ENCODE data around the gene TENM4.

Gene TENM4

DNA sequence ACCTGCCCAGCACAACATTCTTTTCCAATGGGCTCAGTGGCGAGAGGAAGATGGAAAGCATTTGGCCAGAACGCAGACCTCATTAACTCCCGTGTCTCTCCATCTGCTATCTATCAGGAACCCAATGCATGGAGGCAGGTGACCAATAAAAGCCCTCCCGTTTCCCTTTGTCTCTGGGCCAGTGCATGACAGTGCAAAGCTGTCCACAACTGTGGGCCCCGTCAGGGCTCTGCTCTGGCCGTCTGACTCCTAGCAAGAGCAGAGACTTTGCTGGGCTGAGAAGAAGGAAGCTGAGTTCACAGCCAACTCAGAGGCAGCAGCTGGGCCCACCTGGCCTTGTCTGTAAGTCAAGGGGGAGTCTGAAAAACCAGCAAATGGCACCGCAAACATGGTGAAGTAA is 177.8 kb downstream of the TENM4 start:
- Mint-ChIP-seq H3K4me3 (no peak overlapping the region), H3K27ac (no peak overlapping the region), H3K9me3 (peaks cover 0 to 6% of the 10 kb centered on the region in 2 donors), H3K27me3 (no peaks in the 10 kb centered on the region), H3K4me1 (ENCODE audit: low read depth in 2 of 2) (no peaks in the 10 kb centered on the region), H3K36me3 (ENCODE audit: insufficient read depth) (no peaks in the 10 kb centered on the region)
- ATAC-seq (replicated peaks), result no peak
- no peak for DNase-seq

DNA sequence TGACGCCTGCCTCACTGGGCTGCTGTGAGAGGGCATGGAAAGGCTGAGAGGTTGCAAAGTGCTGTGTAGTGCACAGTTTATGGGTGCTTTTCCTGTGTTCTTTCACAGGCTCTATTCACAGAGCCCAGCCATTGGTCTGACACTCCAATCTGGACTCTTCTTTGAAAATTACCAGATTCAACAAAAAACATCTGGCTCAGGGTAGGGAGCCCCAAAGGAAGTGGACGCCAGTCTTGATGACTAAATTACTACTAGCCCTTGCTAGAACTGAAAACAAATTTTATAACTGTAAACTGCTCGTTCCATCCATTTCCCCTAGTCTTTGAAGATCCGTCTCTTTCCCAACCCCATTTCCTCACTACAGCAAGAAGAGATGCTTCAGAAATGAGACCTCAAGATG is 178.6 kb downstream of the TENM4 start:
- Mint-ChIP-seq H3K9me3 (peaks cover 0 to 6% of the 10 kb centered on the region in 2 donors), H3K36me3 (ENCODE audit: insufficient read depth) (no peaks in the 10 kb centered on the region), H3K27me3 (no peaks in the 10 kb centered on the region), H3K27ac (no peak overlapping the region), H3K4me3 (no peak overlapping the region), H3K4me1 (ENCODE audit: low read depth in 2 of 2) (no peaks in the 10 kb centered on the region)
- DNase-seq (no peak), ATAC-seq (replicated peaks) (no peak)

GRCh38 chr11:79261684-79262083 is 179.1 kb downstream of the TENM4 start:
- no peaks in the 10 kb centered on the region for H3K4me1 Mint-ChIP-seq (ENCODE audit: low read depth in 2 of 2)
- DNase-seq (no peak), ATAC-seq (replicated peaks) (no peak)
- H3K4me3 Mint-ChIP-seq, result no peak overlapping the region
- no peaks in the 10 kb centered on the region for H3K36me3 Mint-ChIP-seq (ENCODE audit: insufficient read depth)
- H3K27me3 Mint-ChIP-seq, result no peaks in the 10 kb centered on the region
- H3K27ac Mint-ChIP-seq, result no peak overlapping the region
- H3K9me3 Mint-ChIP-seq, result peaks cover 0 to 6% of the 10 kb centered on the region in 2 donors

GRCh38 chr11:79259800-79260199 is 181.0 kb downstream of the TENM4 start:
- Mint-ChIP-seq H3K27ac (no peak overlapping the region), H3K27me3 (no peaks in the 10 kb centered on the region), H3K4me3 (no peak overlapping the region), H3K9me3 (peaks cover 0 to 6% of the 10 kb centered on the region in 2 donors), H3K4me1 (ENCODE audit: low read depth in 2 of 2) (no peaks in the 10 kb centered on the region), H3K36me3 (ENCODE audit: insufficient read depth) (no peaks in the 10 kb centered on the region)
- ATAC-seq (replicated peaks), result no peak
- DNase-seq, result no peak

- Mint-ChIP-seq H3K4me1 (ENCODE audit: low read depth in 2 of 2) (no peaks in the 10 kb centered on the region), H3K36me3 (ENCODE audit: insufficient read depth) (no peaks in the 10 kb centered on the region), H3K27ac (no peak overlapping the region), H3K27me3 (no peaks in the 10 kb centered on the region), H3K9me3 (peaks cover 0 to 6% of the 10 kb centered on the region in 2 donors), H3K4me3 (no peak overlapping the region)
- ATAC-seq (replicated peaks), result no peak
- DNase-seq, result no peak
Observed at GRCh38 chr11:79258576-79258975, 182.3 kb downstream of the TENM4 start.

DNA sequence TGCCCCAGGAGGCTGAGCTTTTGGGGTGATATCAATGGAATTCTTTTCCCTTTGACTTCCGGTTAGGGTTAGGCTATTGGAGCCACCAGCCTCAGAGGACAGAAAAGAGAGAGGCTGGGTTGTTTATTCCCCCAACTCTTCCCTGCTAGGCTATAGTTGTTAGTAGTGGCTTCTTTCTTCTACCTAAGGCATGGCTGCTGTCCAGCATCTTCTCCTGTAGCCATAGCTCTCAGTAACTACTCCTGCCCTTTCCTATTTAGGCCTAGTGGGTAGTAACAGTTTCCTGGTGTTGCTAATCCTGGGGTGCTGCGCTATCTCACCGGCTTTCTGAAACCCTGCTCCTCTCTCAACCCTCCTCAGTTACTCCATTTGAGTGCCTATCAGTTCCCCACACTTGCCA is 184.9 kb downstream of the TENM4 start:
- DNase-seq (no peak), ATAC-seq (replicated peaks) (no peak)
- H3K36me3 Mint-ChIP-seq (ENCODE audit: insufficient read depth), result no peaks in the 10 kb centered on the region
- no peaks in the 10 kb centered on the region for H3K27me3 Mint-ChIP-seq
- H3K9me3 Mint-ChIP-seq, result peaks cover 0 to 6% of the 10 kb centered on the region in 2 donors
- no peak overlapping the region for H3K27ac Mint-ChIP-seq
- H3K4me3 Mint-ChIP-seq, result no peak overlapping the region
- no peaks in the 10 kb centered on the region for H3K4me1 Mint-ChIP-seq (ENCODE audit: low read depth in 2 of 2)

GRCh38 chr11:79253280-79253679 is 187.6 kb downstream of the TENM4 start:
- Mint-ChIP-seq H3K27me3 (no peaks in the 10 kb centered on the region), H3K36me3 (ENCODE audit: insufficient read depth) (no peaks in the 10 kb centered on the region), H3K27ac (no peak overlapping the region), H3K9me3 (no peaks in the 10 kb centered on the region), H3K4me1 (ENCODE audit: low read depth in 2 of 2) (no peaks in the 10 kb centered on the region), H3K4me3 (no peak overlapping the region)
- ATAC-seq (replicated peaks) (no peak), DNase-seq (no peak)

GRCh38 chr11:79249295-79249993 is 191.4 kb downstream of the TENM4 start:
- Mint-ChIP-seq H3K4me1 (ENCODE audit: low read depth in 2 of 2) (no peaks in the 10 kb centered on the region), H3K4me3 (no peak overlapping the region), H3K27ac (no peak overlapping the region), H3K36me3 (ENCODE audit: insufficient read depth) (no peaks in the 10 kb centered on the region), H3K9me3 (peaks cover 0 to 6% of the 10 kb centered on the region in 2 donors), H3K27me3 (no peaks in the 10 kb centered on the region)
- no peak for ATAC-seq (replicated peaks)
- DNase-seq, result no peak

DNA sequence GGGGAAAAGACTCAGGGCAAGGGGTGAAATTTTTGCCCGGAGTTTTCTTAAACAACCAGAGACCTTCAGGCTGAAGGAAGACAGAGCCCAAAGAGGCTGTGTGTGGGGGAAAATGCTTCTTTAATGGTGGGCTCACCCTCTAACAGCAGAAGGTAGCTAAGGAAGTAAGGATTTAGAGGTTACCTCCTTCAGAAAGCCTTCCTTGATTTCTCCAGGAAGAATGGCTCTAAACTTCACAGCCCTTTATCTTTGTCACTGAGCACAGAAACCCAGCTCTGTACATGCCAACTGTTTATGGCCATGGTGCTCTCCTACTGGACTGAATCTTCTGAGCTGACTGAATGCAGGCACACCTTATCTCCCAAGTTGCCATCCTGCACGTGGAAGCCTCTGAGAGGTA is 196.0 kb downstream of the TENM4 start:
- DNase-seq, result no peak
- ATAC-seq (replicated peaks), result no peak
- Mint-ChIP-seq H3K27me3 (peaks cover 0 to 8% of the 10 kb centered on the region in 2 donors), H3K27ac (no peak overlapping the region), H3K4me3 (no peak overlapping the region), H3K4me1 (ENCODE audit: low read depth in 2 of 2) (no peaks in the 10 kb centered on the region), H3K36me3 (ENCODE audit: insufficient read depth) (no peaks in the 10 kb centered on the region), H3K9me3 (peaks cover 0 to 14% of the 10 kb centered on the region in 2 donors)

GRCh38 chr11:79244241-79244772 is 196.5 kb downstream of the TENM4 start:
- H3K27ac Mint-ChIP-seq, result no peak overlapping the region
- H3K4me1 Mint-ChIP-seq (ENCODE audit: low read depth in 2 of 2), result no peaks in the 10 kb centered on the region
- H3K27me3 Mint-ChIP-seq, result peaks cover 0 to 8% of the 10 kb centered on the region in 2 donors
- H3K9me3 Mint-ChIP-seq, result peaks cover 0 to 14% of the 10 kb centered on the region in 2 donors
- ATAC-seq (replicated peaks) (no peak), DNase-seq (no peak)
- H3K4me3 Mint-ChIP-seq, result no peak overlapping the region
- no peaks in the 10 kb centered on the region for H3K36me3 Mint-ChIP-seq (ENCODE audit: insufficient read depth)

GRCh38 chr11:79243422-79244210 is 197.2 kb downstream of the TENM4 start:
- no peak for DNase-seq
- H3K27me3 Mint-ChIP-seq, result peaks cover 0 to 8% of the 10 kb centered on the region in 2 donors
- no peaks in the 10 kb centered on the region for H3K4me1 Mint-ChIP-seq (ENCODE audit: low read depth in 2 of 2)
- H3K4me3 Mint-ChIP-seq, result no peak overlapping the region
- no peaks in the 10 kb centered on the region for H3K36me3 Mint-ChIP-seq (ENCODE audit: insufficient read depth)
- ATAC-seq (replicated peaks), result no peak
- H3K27ac Mint-ChIP-seq, result no peak overlapping the region
- peaks cover 0 to 17% of the 10 kb centered on the region in 2 donors for H3K9me3 Mint-ChIP-seq

DNA sequence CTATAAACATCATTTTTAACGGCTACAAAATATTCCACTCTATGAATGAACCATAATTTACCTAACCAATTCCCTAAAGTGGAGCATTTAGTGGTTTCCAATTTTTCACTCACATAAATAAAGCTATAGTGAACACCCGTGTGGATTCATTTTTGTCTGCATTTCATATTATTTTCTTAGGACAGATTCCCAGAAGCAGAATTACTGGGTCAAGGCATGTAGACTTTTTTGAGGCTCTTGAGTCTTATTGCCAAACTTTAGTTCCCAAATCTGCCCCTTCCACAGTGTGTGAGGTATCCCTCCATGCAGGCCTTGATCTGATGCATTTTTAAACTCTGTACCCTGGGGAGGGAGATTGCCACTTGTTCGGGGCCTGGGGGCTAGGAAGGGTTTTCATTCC is 198.2 kb downstream of the TENM4 start:
- no peaks in the 10 kb centered on the region for H3K4me1 Mint-ChIP-seq (ENCODE audit: low read depth in 2 of 2)
- H3K27me3 Mint-ChIP-seq, result peaks cover 0 to 8% of the 10 kb centered on the region in 2 donors
- no peak overlapping the region for H3K4me3 Mint-ChIP-seq
- H3K9me3 Mint-ChIP-seq, result peaks cover 0 to 15% of the 10 kb centered on the region in 2 donors
- H3K36me3 Mint-ChIP-seq (ENCODE audit: insufficient read depth), result no peaks in the 10 kb centered on the region
- no peak overlapping the region for H3K27ac Mint-ChIP-seq
- ATAC-seq (replicated peaks), result no peak
- DNase-seq, result no peak

- H3K27ac Mint-ChIP-seq, result no peak overlapping the region
- H3K4me3 Mint-ChIP-seq, result no peak overlapping the region
- H3K36me3 Mint-ChIP-seq (ENCODE audit: insufficient read depth), result no peaks in the 10 kb centered on the region
- no peaks in the 10 kb centered on the region for H3K4me1 Mint-ChIP-seq (ENCODE audit: low read depth in 2 of 2)
- ATAC-seq (replicated peaks) (no peak), DNase-seq (no peak)
- peaks cover 0 to 8% of the 10 kb centered on the region in 2 donors for H3K27me3 Mint-ChIP-seq
- H3K9me3 Mint-ChIP-seq, result peaks cover 0 to 13% of the 10 kb centered on the region in 2 donors
Observed at GRCh38 chr11:79241852-79242241, 199.0 kb downstream of the TENM4 start.

Measured in effector memory CD8-positive, alpha-beta T cell (primary cell).